GM18508 (cell line): ENCODE data around the gene OR2H2.
A peak's percentile ranks its signal among the peaks of the same experiment; 100 is the strongest.

Source experiments
- ATAC-seq: cut with Tn5 transposase; IDR thresholded peaks from one replicate; pipeline ENCODE4 v1.9.1; 2021; ENCODE audit warnings: moderate number of reproducible peaks; ENCODE audit not compliant: insufficient read depth, unreplicated experiment

OR2H2 gene

GRCh38 chr6:29584821-29585220, at the start of gene OR2H2:
Gene OR2H2, plus strand, starts transcription at chr6:29585121. Its CDS starts 2,824 bp downstream, at chr6:29587945.
- no peak for ATAC-seq

GRCh38 chr6:29537714-29538403, 47.1 kb upstream of the OR2H2 start:
- no peak for ATAC-seq

GRCh38 chr6:29547573-29547972, 37.3 kb upstream of the OR2H2 start:
- ATAC-seq = no peak

- peak; percentile 70 for ATAC-seq
Observed at GRCh38 chr6:29552512-29553051, 32.3 kb upstream of the OR2H2 start.

- ATAC-seq = no peak
Observed at GRCh38 chr6:29553268-29554057, 31.5 kb upstream of the OR2H2 start.

- ATAC-seq = no peak
Observed at GRCh38 chr6:29554764-29555163, 30.2 kb upstream of the OR2H2 start.

- no peak for ATAC-seq
Observed at GRCh38 chr6:29557320-29557719, 27.6 kb upstream of the OR2H2 start.

- ATAC-seq = no peak
Observed at GRCh38 chr6:29558439-29559079, 26.4 kb upstream of the OR2H2 start.

- ATAC-seq = no peak
Observed at GRCh38 chr6:29559524-29560287, 25.2 kb upstream of the OR2H2 start, which contains the start of gene UBD. Gene UBD, minus strand, starts transcription at chr6:29559732. Its CDS starts 31 bp downstream, at chr6:29559701.

GRCh38 chr6:29561091-29561490, 23.8 kb upstream of the OR2H2 start:
- ATAC-seq = no peak

- ATAC-seq = no peak
Observed at GRCh38 chr6:29561606-29562181, 23.2 kb upstream of the OR2H2 start.

GRCh38 chr6:29563435-29563965, 21.4 kb upstream of the OR2H2 start:
- ATAC-seq = no peak

GRCh38 chr6:29564875-29565274, 20.0 kb upstream of the OR2H2 start:
- no peak for ATAC-seq

GRCh38 chr6:29566856-29567255, 18.1 kb upstream of the OR2H2 start:
- ATAC-seq = no peak

GRCh38 chr6:29567541-29567940, 17.4 kb upstream of the OR2H2 start:
- no peak for ATAC-seq

- ATAC-seq = no peak
Observed at GRCh38 chr6:29567991-29568390, 16.9 kb upstream of the OR2H2 start.

GRCh38 chr6:29576056-29576455, 8.9 kb upstream of the OR2H2 start:
- ATAC-seq = no peak

- ATAC-seq = no peak
Observed at GRCh38 chr6:29577544-29577943, 7.4 kb upstream of the OR2H2 start.

- no peak for ATAC-seq
Observed at GRCh38 chr6:29589423-29590048, 4.6 kb downstream of the OR2H2 start.
